AG04450 (cell line): ENCODE measurements around the gene EXOC6B. TPM values are rescaled to one million over a fixed set of nuclear protein-coding genes. Genes with fewer than 3 reads are reported as not detected.
"Not testable (repeated sequence)": the region's sequence is repeated elsewhere in the genome, so short reads cannot be mapped to it uniquely, and the experiment has no call there.

Experiments
- CTCF ChIA-PET: fragments of 300-600, 350-600 bp; formaldehyde crosslinking; extraction: SDS; loops from one replicate; lab custom pipeline; 2022; ENCODE audit warnings: antibody characterized with exemption, inconsistent platforms; lab: Charles Lee
- POLR2A ChIA-PET: fragments of 350-600 bp; formaldehyde crosslinking; extraction: SDS; loops from one replicate; lab custom pipeline; 2021; ENCODE audit warnings: antibody characterized with exemption, inconsistent platforms; lab: Yijun Ruan, JAX
- DNase-seq: peaks from one replicate; pipeline ENCODE4 v3.0.0-alpha.2; 2011; ENCODE audit warnings: low read depth, low spot score
- H3K27ac ChIP-seq: one replicate; pipeline ENCODE4 v1.5.1; 2012; ENCODE audit warnings: low read depth, low read length, control low read depth
- H3K27me3 ChIP-seq: one replicate; pipeline ENCODE4 v1.6.0; 2012; ENCODE audit warnings: low read length; ENCODE audit not compliant: control insufficient read depth, insufficient read depth
- H3K4me3 ChIP-seq: 2 replicates; pipeline ENCODE4 v1.5.1; 2011; ENCODE audit warnings: mild to moderate bottlenecking, low read depth, low read length, control low read depth
- H3K9me3 ChIP-seq: 2 replicates; pipeline ENCODE4 v1.5.1; 2012; ENCODE audit warnings: low read length; ENCODE audit not compliant: control insufficient read depth, insufficient read depth
- polyA plus RNA-seq: library from polyadenylated mRNA; depleted of rRNA; stranded (reverse); fragments of >200 nt; gene quantifications from 2 replicates; pipeline ENCODE4 v1.2.3, GENCODE V29; 2011
- TF ChIP-seq, protein P1 (sequence below): IDR thresholded peaks from 2 replicates; pipeline ENCODE4 v1.5.1; 2011; ENCODE audit warnings: low read depth, low read length, control low read depth, inconsistent platforms

Gene EXOC6B
- polyA plus RNA-seq, 1 experiment: 28.7 TPM

DNA sequence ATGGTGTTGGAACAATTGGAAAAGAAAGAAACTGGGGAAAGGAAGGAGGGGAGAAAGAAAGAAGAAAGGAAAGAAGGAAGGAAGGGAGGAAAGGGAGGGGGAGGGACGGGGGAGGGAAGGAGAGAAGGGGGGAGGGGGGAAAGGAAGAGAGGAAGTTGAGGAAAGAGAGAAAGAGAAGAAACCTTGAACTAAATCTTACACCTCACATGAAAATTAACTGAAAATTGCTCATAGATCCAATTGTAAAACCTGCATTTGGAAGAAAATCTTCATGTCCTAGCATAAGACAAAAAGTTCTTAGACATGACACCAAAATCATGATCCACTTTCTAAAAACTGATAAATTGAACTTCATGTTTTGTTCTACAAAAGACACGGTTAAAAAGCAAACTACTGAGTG is 163.8 kb downstream of the EXOC6B start:
- TF ChIP-seq, protein P1, sequence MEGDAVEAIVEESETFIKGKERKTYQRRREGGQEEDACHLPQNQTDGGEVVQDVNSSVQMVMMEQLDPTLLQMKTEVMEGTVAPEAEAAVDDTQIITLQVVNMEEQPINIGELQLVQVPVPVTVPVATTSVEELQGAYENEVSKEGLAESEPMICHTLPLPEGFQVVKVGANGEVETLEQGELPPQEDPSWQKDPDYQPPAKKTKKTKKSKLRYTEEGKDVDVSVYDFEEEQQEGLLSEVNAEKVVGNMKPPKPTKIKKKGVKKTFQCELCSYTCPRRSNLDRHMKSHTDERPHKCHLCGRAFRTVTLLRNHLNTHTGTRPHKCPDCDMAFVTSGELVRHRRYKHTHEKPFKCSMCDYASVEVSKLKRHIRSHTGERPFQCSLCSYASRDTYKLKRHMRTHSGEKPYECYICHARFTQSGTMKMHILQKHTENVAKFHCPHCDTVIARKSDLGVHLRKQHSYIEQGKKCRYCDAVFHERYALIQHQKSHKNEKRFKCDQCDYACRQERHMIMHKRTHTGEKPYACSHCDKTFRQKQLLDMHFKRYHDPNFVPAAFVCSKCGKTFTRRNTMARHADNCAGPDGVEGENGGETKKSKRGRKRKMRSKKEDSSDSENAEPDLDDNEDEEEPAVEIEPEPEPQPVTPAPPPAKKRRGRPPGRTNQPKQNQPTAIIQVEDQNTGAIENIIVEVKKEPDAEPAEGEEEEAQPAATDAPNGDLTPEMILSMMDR: no peak
- ChIA-PET CTCF (no interaction called here), POLR2A (interaction anchor here (0.5 kb wide), 1 partner anchor 20 kb away, joined by 5 read pairs; no protein-coding TSS in a partner anchor)
- DNase-seq: no peak
- Histone ChIP-seq H3K9me3 (peaks cover 6% of the 10 kb centered on the region), H3K4me3 (no peak overlapping the region), H3K27ac (no peak overlapping the region), H3K27me3 (no peaks in the 10 kb centered on the region)

DNA sequence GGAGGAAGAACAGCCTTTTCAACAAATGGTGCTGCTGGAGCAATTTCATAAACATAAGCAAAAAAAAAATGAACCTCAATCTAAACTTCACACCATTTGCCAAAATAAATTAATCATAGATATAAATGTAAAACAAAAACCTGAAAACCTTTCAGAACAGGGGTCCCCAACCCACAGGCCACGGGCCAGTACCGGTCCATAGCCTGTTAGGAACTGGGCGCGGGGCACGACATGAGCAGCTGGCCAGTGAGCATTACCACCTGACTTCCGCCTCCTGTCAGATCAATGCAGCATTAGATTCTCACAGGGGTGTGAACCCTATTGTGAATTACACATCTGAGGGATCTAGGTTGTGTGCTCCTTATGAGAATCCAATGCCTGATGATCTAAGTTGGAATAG is 176.0 kb downstream of the EXOC6B start:
- TF ChIP-seq, protein P1: no peak
- Histone ChIP-seq H3K9me3 (no peaks in the 10 kb centered on the region), H3K27me3 (no peaks in the 10 kb centered on the region), H3K27ac (no peak overlapping the region), H3K4me3 (no peak overlapping the region)
- ChIA-PET CTCF (no interaction called here), POLR2A (interaction anchor here (0.5 kb wide), 1 partner anchor 74 kb away, joined by 4 read pairs; no protein-coding TSS in a partner anchor)
- DNase-seq: no peak

DNA sequence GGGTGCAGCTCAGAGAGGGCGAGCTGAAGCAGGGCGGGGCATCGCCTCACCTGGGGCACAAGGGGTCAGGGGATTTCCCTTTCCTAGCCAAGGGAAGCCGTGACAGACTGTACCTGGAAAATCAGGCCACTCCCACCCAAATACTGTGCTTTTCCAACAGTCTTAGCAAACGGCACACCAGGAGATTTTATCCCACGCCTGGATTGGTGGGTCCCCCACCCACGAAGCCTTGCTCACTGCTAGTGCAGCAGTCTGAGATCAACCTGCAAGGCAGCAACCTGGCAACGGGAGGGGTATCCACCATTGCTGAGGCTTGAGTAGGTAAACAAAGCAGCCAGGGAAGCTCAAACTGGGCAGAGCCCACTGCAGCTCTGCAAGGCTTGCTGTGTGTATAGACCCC is 184.6 kb downstream of the EXOC6B start:
- POLR2A ChIA-PET, CTCF ChIA-PET, DNase-seq, H3K9me3 ChIP-seq, H3K4me3 ChIP-seq, H3K27ac ChIP-seq, H3K27me3 ChIP-seq: not testable (repeated sequence)

DNA sequence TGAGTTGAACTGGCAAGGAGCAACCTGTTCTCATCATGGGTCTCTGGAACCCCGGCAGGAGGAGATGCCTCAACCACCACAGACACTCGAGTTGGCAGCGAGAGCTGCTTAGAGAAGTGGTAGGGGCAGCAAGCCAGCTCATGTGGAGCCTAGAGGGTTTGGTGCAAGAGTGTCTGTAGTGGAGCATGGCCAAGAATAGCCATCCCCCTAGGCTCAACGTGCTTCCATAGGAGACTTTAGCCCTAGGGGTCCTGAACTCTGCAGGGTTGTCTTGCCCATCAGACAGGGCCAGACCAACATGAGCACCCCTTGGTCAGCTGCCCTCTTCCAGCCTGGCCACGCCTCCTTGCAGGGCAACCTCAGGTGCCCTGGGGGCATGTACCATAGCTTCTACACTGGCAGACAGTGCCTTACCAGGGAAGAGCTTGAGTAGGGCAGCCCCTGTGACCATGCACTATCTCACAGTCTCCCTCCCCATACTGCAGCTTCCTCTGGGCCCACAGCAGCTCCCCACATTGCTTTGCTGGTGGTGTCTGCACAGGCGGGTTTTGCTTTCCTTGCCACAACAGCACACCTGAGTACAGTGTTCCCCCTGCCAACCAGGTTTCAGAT is 187.1 kb downstream of the EXOC6B start:
- Histone ChIP-seq H3K27me3 (no peaks in the 10 kb centered on the region), H3K9me3 (no peaks in the 10 kb centered on the region), H3K4me3 (no peak overlapping the region), H3K27ac (no peak overlapping the region)
- ChIA-PET POLR2A (no interaction called here), CTCF (no interaction called here)
- DNase-seq: no peak
- TF ChIP-seq, protein P1: no peak

DNA sequence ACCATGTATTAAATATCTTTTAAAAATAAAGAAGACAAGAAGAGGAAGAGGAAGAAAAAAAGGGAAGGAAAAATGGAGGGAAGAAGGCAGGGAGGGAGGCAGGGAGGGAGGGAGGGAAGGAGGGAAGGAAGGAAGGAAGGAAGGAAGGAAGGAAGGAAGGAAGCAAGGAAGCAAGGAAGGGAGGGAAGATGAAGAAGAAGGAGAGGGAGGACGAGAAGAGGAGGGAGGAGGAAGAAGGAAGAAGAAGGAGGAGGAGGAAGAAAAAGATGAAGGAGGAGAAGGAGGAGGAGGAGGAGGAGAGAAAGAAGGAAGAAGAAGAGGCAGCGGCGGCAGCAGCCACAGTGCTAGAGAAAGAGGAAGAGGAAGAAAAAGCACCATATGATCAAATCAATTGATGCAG is 189.6 kb downstream of the EXOC6B start:
- TF ChIP-seq, protein P1: no peak
- no peak for DNase-seq
- ChIA-PET POLR2A (no interaction called here), CTCF (no interaction called here)
- no peak overlapping the region for H3K4me3 ChIP-seq
- no peaks in the 10 kb centered on the region for H3K9me3 ChIP-seq
- no peak overlapping the region for H3K27ac ChIP-seq
- no peaks in the 10 kb centered on the region for H3K27me3 ChIP-seq
